K562 (cell line): ENCODE results near the gene ABCC12. TPM values are rescaled to one million over a fixed set of nuclear protein-coding genes. Genes with fewer than 3 reads are reported as not detected.

Experiments
- ATAC-seq: fragments of 200-7000 bp; cut with Tn5 transposase; 3 replicates; pipeline ENCODE4 v1.9.1; 2020; ENCODE audit warnings: moderate library complexity
- BruUV-seq: library from RNA; stranded (reverse); fragments of 400-500 nt; replicated peaks from 2 replicates; lab custom pipeline; 2021; lab: Mats Ljungman, UMichigan
- CTCF ChIA-PET: fragments of 300-600 bp; formaldehyde crosslinking; extraction: SDS; loops from one replicate; lab custom pipeline; 2021; ENCODE audit warnings: low intra/inter-chr PET ratio; lab: Yijun Ruan, JAX
- POLR2A ChIA-PET: fragments of 300-600, 350-650 bp; sonication (Branson Sonifier 250); formaldehyde crosslinking; extraction: SDS; loops from one replicate; lab custom pipeline; 2021; ENCODE audit warnings: antibody characterized with exemption, inconsistent platforms; lab: Yijun Ruan, JAX
- DNase-seq, 4 experiments: peaks; one replicate each; pipeline versions ENCODE4 v3.0.0 to v3.0.0-alpha.2; 2011 to 2018; ENCODE audit warnings: low spot score in 3 of 4, mixed read lengths in 3 of 4; ENCODE audit errors: extremely low read depth in 1 of 4
- FAIRE-seq: peaks from 2 replicates; lab custom pipeline; 2011; peaks lifted over from hg19 to GRCh38; lab: Jason Lieb, UNC
- H2AFZ ChIP-seq: 2 replicates; pipeline ENCODE4 v1.6.0; 2011; ENCODE audit warnings: low read depth, low read length, control low read depth, inconsistent platforms
- H3K27ac ChIP-seq: fragments of 200-600 bp; 3 replicates; pipeline ENCODE4 v1.8.0; 2011; ENCODE audit warnings: low read depth, mild to moderate bottlenecking, control low read depth, inconsistent platforms, low read length, moderate library complexity, mixed read lengths; ENCODE audit errors: extremely low read depth
- H3K27me3 ChIP-seq, 2 experiments: fragments of 300-600 bp in 1 of 2; 2 replicates in 1 of 2; 3 replicates in 1 of 2; pipeline versions ENCODE4 v1.6.0 to v1.8.0; 2011; ENCODE audit warnings: inconsistent platforms in 2 of 2, low read length in 2 of 2, mild to moderate bottlenecking in 1 of 2, mixed read lengths in 1 of 2, moderate library complexity in 1 of 2; ENCODE audit not compliant: control insufficient read depth in 2 of 2, insufficient read depth in 2 of 2
- H3K36me3 ChIP-seq: fragments of 300-600 bp; 3 replicates; pipeline ENCODE4 v1.8.0; 2011; ENCODE audit warnings: mild to moderate bottlenecking, low read length, inconsistent platforms; ENCODE audit not compliant: control insufficient read depth, insufficient read depth
- H3K4me1 ChIP-seq, 2 experiments: fragments of 200-600 bp in 1 of 2; replicated peaks in 1 of 2; 2 replicates in 1 of 2; 3 replicates in 1 of 2; pipeline versions ENCODE4 v1.5.1 to v1.8.0; 2011; ENCODE audit warnings: inconsistent platforms in 2 of 2, low read length in 2 of 2, mild to moderate bottlenecking in 1 of 2, mixed read lengths in 1 of 2, moderate library complexity in 1 of 2; ENCODE audit not compliant: control insufficient read depth in 2 of 2, insufficient read depth in 2 of 2
- H3K4me2 ChIP-seq: 2 replicates; pipeline ENCODE4 v1.6.1; 2011; ENCODE audit warnings: low read length, control low read depth, inconsistent platforms, mixed read lengths; ENCODE audit not compliant: insufficient read depth
- H3K4me3 ChIP-seq: fragments of 200-600 bp; sonication (generic), shearing (Covaris generic); 2 replicates; pipeline ENCODE4 v1.5.1; 2016; ENCODE audit warnings: control low read depth, inconsistent platforms
- H3K79me2 ChIP-seq: fragments of 200-600 bp; 3 replicates; pipeline ENCODE4 v1.8.0; 2011; ENCODE audit warnings: low read length, inconsistent platforms; ENCODE audit not compliant: control insufficient read depth, insufficient read depth
- H3K9ac ChIP-seq, 2 experiments: 2 replicates each; pipeline versions ENCODE4 v1.6.0 to v1.6.1; 2011; ENCODE audit warnings: low read depth in 2 of 2, low read length in 2 of 2, control low read depth in 1 of 2, inconsistent platforms in 1 of 2, mild to moderate bottlenecking in 1 of 2, mixed read lengths in 1 of 2; ENCODE audit not compliant: insufficient read depth in 1 of 2
- H3K9me1 ChIP-seq: one replicate; pipeline ENCODE4 v1.6.0; 2011; ENCODE audit warnings: inconsistent platforms, mild to moderate bottlenecking, low read length, moderate library complexity; ENCODE audit not compliant: control insufficient read depth, insufficient read depth
- H3K9me3 ChIP-seq: replicated peaks from 2 replicates; pipeline ENCODE4 v1.5.1; 2011; ENCODE audit warnings: low read depth, low read length, inconsistent platforms; ENCODE audit not compliant: control insufficient read depth, insufficient read depth
- H4K20me1 ChIP-seq: replicated peaks from 2 replicates; pipeline ENCODE4 v1.6.1; 2011; ENCODE audit warnings: low read length, inconsistent platforms, mixed read lengths; ENCODE audit not compliant: control insufficient read depth, insufficient read depth
- CEBPG ChIP-seq, 3 experiments: fragments of 200-800 bp in 1 of 3; sonication (Bioruptor generic) in 1 of 3; sonication (generic) in 1 of 3; formaldehyde crosslinking in 1 of 3; IDR thresholded peaks in 2 of 3; conservative IDR thresholded peaks in 1 of 3; 2 replicates each; pipeline versions ENCODE4 v1.6.1 to v1.8.0; 2016 to 2022; ENCODE audit warnings: missing compliant biosample characterization in 2 of 3, missing genetic modification characterization in 2 of 3, mild to moderate bottlenecking in 1 of 3, missing genetic modification reagents in 1 of 3
- ESRRB ChIP-seq: fragments of 250-450 bp; sonication (Bioruptor Pico); IDR thresholded peaks from 2 replicates; pipeline ENCODE4 v1.5.0; 2020; ENCODE audit warnings: mild to moderate bottlenecking, moderate library complexity, borderline replicate concordance
- ETS2 ChIP-seq: IDR thresholded peaks from 2 replicates; pipeline ENCODE4 v1.6.1; 2016; ENCODE audit warnings: borderline replicate concordance, missing genetic modification characterization, mild to moderate bottlenecking, moderate library complexity, missing compliant biosample characterization; ENCODE audit not compliant: poor library complexity, severe bottlenecking
- HOMEZ ChIP-seq: fragments of 250-450 bp; sonication (Bioruptor Pico); IDR thresholded peaks from 2 replicates; pipeline ENCODE4 v1.4.0; 2020; ENCODE audit warnings: mild to moderate bottlenecking, moderate library complexity
- MITF ChIP-seq: IDR thresholded peaks from 2 replicates; pipeline ENCODE4 v1.6.1; 2014; ENCODE audit warnings: antibody characterized with exemption
- RAD21 ChIP-seq, 2 experiments: fragments of 250-450 bp in 1 of 2; fragments of 450-650 bp in 1 of 2; sonication (Bioruptor Pico) in 1 of 2; formaldehyde crosslinking in 1 of 2; IDR thresholded peaks in 1 of 2; conservative IDR thresholded peaks in 1 of 2; 2 replicates each; pipeline versions ENCODE4 v1.4.0 to v1.8.0; 2020 to 2022; ENCODE audit warnings: mild to moderate bottlenecking in 2 of 2, moderate library complexity in 1 of 2
- SP2 ChIP-seq: IDR thresholded peaks from 2 replicates; pipeline ENCODE4 v1.6.1; 2011; ENCODE audit warnings: mild to moderate bottlenecking, low read depth, low read length, moderate library complexity; ENCODE audit not compliant: poor library complexity, severe bottlenecking; ENCODE audit errors: extremely low read depth
- STAT5A ChIP-seq: IDR thresholded peaks from 2 replicates; pipeline ENCODE4 v1.6.1; 2012; ENCODE audit warnings: low read length, inconsistent platforms, borderline replicate concordance
- TBL1XR1 ChIP-seq, 2 experiments: IDR thresholded peaks; 2 replicates each; pipeline ENCODE4 v1.6.1; 2012; ENCODE audit warnings: improper control_type of control experiment in 2 of 2, low read length in 2 of 2, mild to moderate bottlenecking in 1 of 2
- TEAD1 ChIP-seq, 2 experiments: fragments of 450-650 bp in 1 of 2; sonication (generic) in 1 of 2; formaldehyde crosslinking; IDR thresholded peaks; 2 replicates each; pipeline versions ENCODE4 v1.4.0 to v1.8.0; 2020 to 2022; ENCODE audit warnings: mild to moderate bottlenecking in 2 of 2, missing genetic modification reagents in 1 of 2
- USF2 ChIP-seq: sonication (generic); formaldehyde crosslinking; IDR thresholded peaks from 2 replicates; pipeline ENCODE4 v1.5.0; 2020; ENCODE audit warnings: missing genetic modification reagents
- WGBS: fragments of 100-300 bp; shearing (Covaris generic); methylation state at CpG from one replicate; pipeline ENCODE4 v1.1.6; 2016; ENCODE audit warnings: low coverage, mixed read lengths; ENCODE audit not compliant: insufficient coverage; ENCODE audit errors: missing lambda C conversion rate; 5-methylcytosine and 5-hydroxymethylcytosine counted together
- in situ Hi-C: fragments of 300-500 bp; cut with MboI; formaldehyde crosslinking; loops from 4 replicates; pipeline ENCODE4 v1.15.0; 2018; ENCODE audit warnings: inconsistent platforms, mixed read lengths
- intact Hi-C: fragments of 100-400 bp; cut with micrococcal nuclease; formaldehyde crosslinking; loops from 2 replicates; pipeline ENCODE4 v1.14.2; 2022
- polyA plus RNA-seq, 8 experiments: library from polyadenylated mRNA; depleted of rRNA in 4 of 8; stranded (reverse) in 5 of 8; unstranded in 3 of 8; fragments of >200 nt; fragmentation: Nextera tagmentation in 2 of 8; fragmentation: Illumina TruSeq in 1 of 8; extraction: Ambion mirVana in 2 of 8; extraction: Trizol in 1 of 8; gene quantifications; 2 replicates each; pipeline versions ENCODE4 v1.2.1 to v1.2.3, GENCODE V29; 2011 to 2014; ENCODE audit warnings: inconsistent platforms in 1 of 8, missing spikeins in 1 of 8
- total RNA-seq, 7 experiments: library from RNA; depleted of rRNA in 6 of 7; stranded (reverse); fragments of >200 nt in 6 of 7; fragmentation: Illumina TruSeq in 2 of 7; extraction: Trizol in 2 of 7; gene quantifications; 2 replicates each; pipeline versions ENCODE4 v1.2.1 to v1.2.3, GENCODE V29; 2011 to 2021; ENCODE audit warnings: low replicate concordance in 1 of 7

The ABCC12 gene
- total and polyA plus RNA-seq, 9 of the 15 experiments (the other 6 are each of a cell fraction or from before 2014, with no cell fraction given): not detected

GRCh38 chr16:48113001-48113400, 42.8 kb downstream of the ABCC12 start:
- H3K27me3 ChIP-seq: peaks cover 0 to 20% of the 10 kb centered on the region in 2 experiments; a peak in 2 of 5 replicates
- ATAC-seq (no peak), FAIRE-seq (no peak), DNase-seq (no peak)
- ChIA-PET CTCF (no interaction called here), POLR2A (interaction anchor here (0.6 to 1.1 kb wide), 2 partner anchors 70 to 699 kb away, joined by 3 to 4 read pairs; no protein-coding TSS in a partner anchor)
- no peak overlapping the region for H3K27ac ChIP-seq
- H3K9ac ChIP-seq: no peak overlapping the region
- in situ Hi-C loops (no loop called here), intact Hi-C loops (no loop called here)
- no peaks in the 10 kb centered on the region for H3K9me1 ChIP-seq
- no peaks in the 10 kb centered on the region for H3K9me3 ChIP-seq
- H3K79me2 ChIP-seq: no peaks in the 10 kb centered on the region
- 4% methylated on average over 6 of the region's 6 CpGs for WGBS
- no peak overlapping the region for H3K4me2 ChIP-seq
- H2AFZ ChIP-seq: no peak overlapping the region
- no peaks in the 10 kb centered on the region for H3K36me3 ChIP-seq
- peaks cover 0 to 9% of the 10 kb centered on the region in 2 experiments; a peak in 1 of 5 replicates for H3K4me1 ChIP-seq
- no TSS peak for BruUV-seq
- no peak overlapping the region for H3K4me3 ChIP-seq
- TF ChIP-seq STAT5A (no peak), TBL1XR1 (IDR thresholded peaks at IDR 0.05; ENCODE audit: low read length in 2 of 2) (no peak), HOMEZ (no peak), USF2 (CRISPR knock-in tag) (no peak), ETS2 (tag) (no peak), CEBPG (CRISPR knock-in tag; IDR thresholded peaks at IDR 0.05) (no peak), CEBPG (tag; conservative IDR thresholded peaks at IDR 0.05 in 1 of 2, IDR thresholded peaks at IDR 0.05 in 1 of 2) (no peak), TEAD1 (CRISPR knock-in tag; IDR thresholded peaks at IDR 0.05) (no peak), ESRRB (CRISPR knock-in tag) (no peak), MITF (no peak), SP2 (no peak), RAD21 (CRISPR knock-in tag; conservative IDR thresholded peaks at IDR 0.05 in 1 of 2, IDR thresholded peaks at IDR 0.05 in 1 of 2) (no peak)
- peaks cover 2% of the 10 kb centered on the region; the same call in 1 of the 2 replicates for H4K20me1 ChIP-seq
